ENCODE data around the gene SEMA6B.

DNA sequence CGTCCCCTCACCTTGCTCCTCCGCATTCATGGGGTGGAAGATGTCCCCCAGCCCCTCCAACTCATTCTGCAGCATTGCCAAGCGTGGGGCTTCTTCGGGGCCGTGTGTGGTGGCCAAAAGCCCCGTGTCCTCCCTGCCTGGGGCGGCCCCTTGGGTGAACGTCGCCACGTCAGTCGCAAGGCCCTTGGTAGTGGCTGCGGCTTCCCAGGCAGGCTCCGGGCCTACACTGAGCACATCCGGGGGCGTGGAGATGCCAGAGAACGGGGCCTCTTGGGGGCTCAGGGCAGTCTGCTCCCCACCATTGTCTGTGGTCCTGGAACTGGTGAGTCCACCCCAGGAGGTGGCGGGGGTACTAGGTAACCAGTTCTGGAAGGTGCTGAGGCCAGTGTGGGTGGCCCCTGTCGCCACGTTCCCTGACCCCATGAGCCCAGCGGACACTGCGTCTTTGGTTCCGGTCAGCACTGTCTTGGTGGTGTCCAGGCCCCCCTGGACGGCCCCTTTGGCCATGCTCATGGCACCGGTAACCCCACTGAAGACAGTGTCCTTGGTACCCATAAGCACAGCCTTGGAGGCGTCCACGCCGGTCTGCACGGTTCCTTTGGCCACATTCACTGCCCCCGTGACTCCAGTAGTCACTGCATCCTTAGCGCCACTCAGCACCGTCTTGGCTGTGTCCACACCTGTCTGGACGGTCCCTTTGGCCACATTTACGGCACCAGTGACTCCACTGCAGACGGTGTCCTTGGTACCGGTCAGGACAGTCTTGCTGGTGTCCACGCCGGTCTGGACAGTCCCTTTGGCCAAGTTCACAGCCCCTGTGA is 48.8 kb downstream of the SEMA6B start:
- TF ChIP-seq, protein P1, sequence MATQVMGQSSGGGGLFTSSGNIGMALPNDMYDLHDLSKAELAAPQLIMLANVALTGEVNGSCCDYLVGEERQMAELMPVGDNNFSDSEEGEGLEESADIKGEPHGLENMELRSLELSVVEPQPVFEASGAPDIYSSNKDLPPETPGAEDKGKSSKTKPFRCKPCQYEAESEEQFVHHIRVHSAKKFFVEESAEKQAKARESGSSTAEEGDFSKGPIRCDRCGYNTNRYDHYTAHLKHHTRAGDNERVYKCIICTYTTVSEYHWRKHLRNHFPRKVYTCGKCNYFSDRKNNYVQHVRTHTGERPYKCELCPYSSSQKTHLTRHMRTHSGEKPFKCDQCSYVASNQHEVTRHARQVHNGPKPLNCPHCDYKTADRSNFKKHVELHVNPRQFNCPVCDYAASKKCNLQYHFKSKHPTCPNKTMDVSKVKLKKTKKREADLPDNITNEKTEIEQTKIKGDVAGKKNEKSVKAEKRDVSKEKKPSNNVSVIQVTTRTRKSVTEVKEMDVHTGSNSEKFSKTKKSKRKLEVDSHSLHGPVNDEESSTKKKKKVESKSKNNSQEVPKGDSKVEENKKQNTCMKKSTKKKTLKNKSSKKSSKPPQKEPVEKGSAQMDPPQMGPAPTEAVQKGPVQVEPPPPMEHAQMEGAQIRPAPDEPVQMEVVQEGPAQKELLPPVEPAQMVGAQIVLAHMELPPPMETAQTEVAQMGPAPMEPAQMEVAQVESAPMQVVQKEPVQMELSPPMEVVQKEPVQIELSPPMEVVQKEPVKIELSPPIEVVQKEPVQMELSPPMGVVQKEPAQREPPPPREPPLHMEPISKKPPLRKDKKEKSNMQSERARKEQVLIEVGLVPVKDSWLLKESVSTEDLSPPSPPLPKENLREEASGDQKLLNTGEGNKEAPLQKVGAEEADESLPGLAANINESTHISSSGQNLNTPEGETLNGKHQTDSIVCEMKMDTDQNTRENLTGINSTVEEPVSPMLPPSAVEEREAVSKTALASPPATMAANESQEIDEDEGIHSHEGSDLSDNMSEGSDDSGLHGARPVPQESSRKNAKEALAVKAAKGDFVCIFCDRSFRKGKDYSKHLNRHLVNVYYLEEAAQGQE (IDR thresholded peaks at IDR 0.05; ENCODE audit: insufficient read depth in 1 of 2, low read depth in 2 of 2, low read length in 2 of 2), result no peak
- TF ChIP-seq SIN3A (IDR thresholded peaks at IDR 0.05; ENCODE audit: borderline replicate concordance, insufficient read depth, low read length), result no peak
